Nephron (organoid): ENCODE measurements around the gene EVI5L.
"Not testable (repeated sequence)": the region's sequence is repeated elsewhere in the genome, so short reads cannot be mapped to it uniquely, and the experiment has no call there.

Experiments used
- H3K27ac Mint-ChIP-seq, 3 experiments: 2 replicates each; pipeline ENCODE4 v1.8.0; 2020; ENCODE audit warnings: mixed read lengths in 3 of 3, mild to moderate bottlenecking in 2 of 3, moderate library complexity in 1 of 3
- H3K27me3 Mint-ChIP-seq: 2 replicates; pipeline ENCODE4 v1.8.0; 2021; ENCODE audit warnings: low read depth, mild to moderate bottlenecking, moderate library complexity, mixed read lengths
- H3K36me3 Mint-ChIP-seq: 2 replicates; pipeline ENCODE4 v1.8.0; 2020; ENCODE audit warnings: low read depth, mixed read lengths
- H3K4me1 Mint-ChIP-seq: 2 replicates; pipeline ENCODE4 v1.8.0; 2020; ENCODE audit warnings: mixed read lengths
- H3K4me3 Mint-ChIP-seq, 3 experiments: 2 replicates each; pipeline ENCODE4 v1.8.0; 2020; ENCODE audit warnings: mild to moderate bottlenecking in 3 of 3, mixed read lengths in 3 of 3, moderate library complexity in 2 of 3
- H3K9me3 Mint-ChIP-seq: 2 replicates; pipeline ENCODE4 v1.8.0; 2020; ENCODE audit warnings: mixed read lengths
- CTCF ChIP-seq, 3 experiments: fragments of 200-600 bp; sonication (generic); IDR thresholded peaks; one replicate each; pipeline ENCODE4 v1.5.0; 2021; ENCODE audit warnings: antibody characterized with exemption in 3 of 3; ENCODE audit not compliant: unreplicated experiment in 3 of 3

Gene EVI5L

GRCh38 chr19:7806876-7807275 lies 23.1 kb upstream of the EVI5L start:
- H3K4me3 Mint-ChIP-seq: no peak overlapping the region
- H3K27me3 Mint-ChIP-seq: no peaks in the 10 kb centered on the region
- no peak for TF ChIP-seq CTCF (IDR thresholded peaks at IDR 0.05; ENCODE audit: unreplicated experiment in 3 of 3)
- H3K36me3 Mint-ChIP-seq: no peaks in the 10 kb centered on the region
- no peak overlapping the region for H3K27ac Mint-ChIP-seq
- no peaks in the 10 kb centered on the region for H3K4me1 Mint-ChIP-seq
- H3K9me3 Mint-ChIP-seq: peaks cover 22% of the 10 kb centered on the region

- peaks cover 6% of the 10 kb centered on the region for H3K27me3 Mint-ChIP-seq
- H3K27ac Mint-ChIP-seq: no peak overlapping the region
- H3K4me3 Mint-ChIP-seq: no peak overlapping the region
- H3K9me3 Mint-ChIP-seq: peaks cover 17% of the 10 kb centered on the region
- no peaks in the 10 kb centered on the region for H3K4me1 Mint-ChIP-seq
- H3K36me3 Mint-ChIP-seq: no peaks in the 10 kb centered on the region
- no peak for TF ChIP-seq CTCF (IDR thresholded peaks at IDR 0.05; ENCODE audit: unreplicated experiment in 3 of 3)
Measured at GRCh38 chr19:7808108-7808507, 21.9 kb upstream of the EVI5L start.

GRCh38 chr19:7811989-7812388 lies 18.0 kb upstream of the EVI5L start:
- peaks cover 25% of the 10 kb centered on the region for H3K27me3 Mint-ChIP-seq
- no peaks in the 10 kb centered on the region for H3K4me1 Mint-ChIP-seq
- no peak overlapping the region for H3K4me3 Mint-ChIP-seq
- H3K36me3 Mint-ChIP-seq: no peaks in the 10 kb centered on the region
- peaks cover 29% of the 10 kb centered on the region for H3K9me3 Mint-ChIP-seq
- H3K27ac Mint-ChIP-seq: no peak overlapping the region
- no peak for TF ChIP-seq CTCF (IDR thresholded peaks at IDR 0.05; ENCODE audit: unreplicated experiment in 3 of 3)

GRCh38 chr19:7815325-7815724 lies 14.7 kb upstream of the EVI5L start:
- H3K4me1 Mint-ChIP-seq: no peaks in the 10 kb centered on the region
- peaks cover 34% of the 10 kb centered on the region for H3K9me3 Mint-ChIP-seq
- H3K36me3 Mint-ChIP-seq: no peaks in the 10 kb centered on the region
- TF ChIP-seq CTCF (IDR thresholded peaks at IDR 0.05; ENCODE audit: unreplicated experiment in 3 of 3): no peak
- peaks cover 28% of the 10 kb centered on the region for H3K27me3 Mint-ChIP-seq
- no peak overlapping the region for H3K27ac Mint-ChIP-seq
- H3K4me3 Mint-ChIP-seq: no peak overlapping the region

GRCh38 chr19:7816040-7816439 lies 14.0 kb upstream of the EVI5L start:
- Mint-ChIP-seq H3K27me3 (peaks cover 33% of the 10 kb centered on the region), H3K9me3 (peaks cover 29% of the 10 kb centered on the region)
- not testable (repeated sequence) for H3K4me3 Mint-ChIP-seq, H3K36me3 Mint-ChIP-seq, H3K4me1 Mint-ChIP-seq, H3K27ac Mint-ChIP-seq

- peaks cover 34% of the 10 kb centered on the region for H3K27me3 Mint-ChIP-seq
- no peak overlapping the region for H3K4me3 Mint-ChIP-seq
- H3K9me3 Mint-ChIP-seq: peaks cover 20% of the 10 kb centered on the region
Measured at GRCh38 chr19:7817801-7818200, 12.2 kb upstream of the EVI5L start.

More at GRCh38 chr19:7817801-7818200, 12.2 kb upstream of the EVI5L start:
- no peak for TF ChIP-seq CTCF (IDR thresholded peaks at IDR 0.05; ENCODE audit: unreplicated experiment in 3 of 3)
- no peaks in the 10 kb centered on the region for H3K36me3 Mint-ChIP-seq
- H3K27ac Mint-ChIP-seq: no peak overlapping the region
- no peaks in the 10 kb centered on the region for H3K4me1 Mint-ChIP-seq
